WTC11 (cell line): ENCODE data around the gene NR0B2. TPM values are rescaled to one million over a fixed set of nuclear protein-coding genes. Genes with fewer than 3 reads are reported as not detected.
A peak's percentile ranks its signal among the peaks of the same experiment; 100 is the strongest.

Source experiments
- CBFB ChIP-seq: sonication (generic); formaldehyde crosslinking; IDR thresholded peaks from 2 replicates; pipeline ENCODE4 v1.8.1; 2022; ENCODE audit warnings: mild to moderate bottlenecking, low read depth, missing genetic modification reagents
- ETV6 ChIP-seq: sonication (generic); formaldehyde crosslinking; IDR thresholded peaks from 2 replicates; pipeline ENCODE4 v1.8.1; 2022; ENCODE audit warnings: mild to moderate bottlenecking, missing genetic modification reagents
- HMGA2 ChIP-seq: fragments of 250-450 bp; sonication (Bioruptor Pico); IDR thresholded peaks from 2 replicates; pipeline ENCODE4 v1.4.0; 2021; ENCODE audit warnings: mild to moderate bottlenecking, moderate library complexity
- JUN ChIP-seq: sonication (generic); formaldehyde crosslinking; IDR thresholded peaks from 2 replicates; pipeline ENCODE4 v1.8.0; 2023; ENCODE audit warnings: mild to moderate bottlenecking, missing genetic modification reagents
- MYBL2 ChIP-seq: sonication (generic); formaldehyde crosslinking; IDR thresholded peaks from 2 replicates; pipeline ENCODE4 v1.8.1; 2023; ENCODE audit warnings: mild to moderate bottlenecking, moderate library complexity, missing genetic modification reagents
- NR1H2 ChIP-seq: sonication (generic); formaldehyde crosslinking; IDR thresholded peaks from 2 replicates; pipeline ENCODE4 v1.9.0; 2021; ENCODE audit warnings: mild to moderate bottlenecking, moderate library complexity, missing genetic modification reagents
- NR2C2 ChIP-seq: sonication (generic); formaldehyde crosslinking; IDR thresholded peaks from 2 replicates; pipeline ENCODE4 v1.8.0; 2022; ENCODE audit warnings: mild to moderate bottlenecking, missing genetic modification reagents
- NR3C1 ChIP-seq: sonication (generic); formaldehyde crosslinking; conservative IDR thresholded peaks from 2 replicates; pipeline ENCODE4 v1.8.1; 2023; ENCODE audit warnings: low read depth, mild to moderate bottlenecking, missing genetic modification reagents
- SMAD3 ChIP-seq: sonication (generic); formaldehyde crosslinking; IDR thresholded peaks from 2 replicates; pipeline ENCODE4 v1.8.0; 2022; ENCODE audit warnings: missing genetic modification reagents, mild to moderate bottlenecking, borderline replicate concordance
- SMAD4 ChIP-seq: sonication (generic); formaldehyde crosslinking; IDR thresholded peaks from 2 replicates; pipeline ENCODE4 v1.8.0; 2022; ENCODE audit warnings: mild to moderate bottlenecking, missing genetic modification reagents
- SOX15 ChIP-seq: fragments of 250-450 bp; sonication (Bioruptor Pico); IDR thresholded peaks from 2 replicates; pipeline ENCODE4 v1.9.0; 2021; ENCODE audit warnings: mild to moderate bottlenecking
- TP53 ChIP-seq: sonication (generic); formaldehyde crosslinking; IDR thresholded peaks from 2 replicates; pipeline ENCODE4 v1.8.1; 2023; ENCODE audit warnings: mild to moderate bottlenecking, missing genetic modification reagents
- ZNF138 ChIP-seq: sonication (generic); formaldehyde crosslinking; conservative IDR thresholded peaks from 2 replicates; pipeline ENCODE4 v1.8.1; 2022; ENCODE audit warnings: mild to moderate bottlenecking, moderate library complexity, missing genetic modification reagents
- ZNF423 ChIP-seq: fragments of 250-450 bp; sonication (Bioruptor Pico); IDR thresholded peaks from 2 replicates; pipeline ENCODE4 v2.1.2; 2022; ENCODE audit warnings: mild to moderate bottlenecking, moderate library complexity
- ZNF671 ChIP-seq: fragments of 250-450 bp; sonication (Bioruptor Pico); IDR thresholded peaks from 2 replicates; pipeline ENCODE4 v1.8.0; 2021; ENCODE audit warnings: mild to moderate bottlenecking
- total RNA-seq: library from RNA; stranded (reverse); gene quantifications from 3 replicates; pipeline ENCODE4 v1.2.3, GENCODE V29; 2021
- TF ChIP-seq, protein P1 (sequence below): sonication (generic); formaldehyde crosslinking; IDR thresholded peaks from 2 replicates; pipeline ENCODE4 v1.8.0; 2022; ENCODE audit warnings: missing genetic modification reagents
- TF ChIP-seq, protein P2 (sequence below): fragments of 250-450 bp; sonication (Bioruptor Pico); IDR thresholded peaks from 2 replicates; pipeline ENCODE4 v1.9.0; 2021; ENCODE audit warnings: moderate library complexity, mild to moderate bottlenecking, inconsistent platforms, borderline replicate concordance
- TF ChIP-seq, protein P3 (sequence below): sonication (generic); formaldehyde crosslinking; IDR thresholded peaks from 2 replicates; pipeline ENCODE4 v1.8.0; 2022; ENCODE audit warnings: mild to moderate bottlenecking, missing genetic modification reagents
- TF ChIP-seq, protein P4 (sequence below): sonication (generic); formaldehyde crosslinking; IDR thresholded peaks from 2 replicates; pipeline ENCODE4 v1.8.0; 2023; ENCODE audit warnings: missing genetic modification reagents
- TF ChIP-seq, protein P5 (sequence below): fragments of 250-450 bp; sonication (Bioruptor Pico); IDR thresholded peaks from 2 replicates; pipeline ENCODE4 v1.9.0; 2021; ENCODE audit warnings: mild to moderate bottlenecking
- TF ChIP-seq, protein P6 (sequence below): fragments of 200-600 bp; IDR thresholded peaks from 2 replicates; pipeline ENCODE4 v1.8.0; 2022; ENCODE audit warnings: antibody characterized with exemption
- TF ChIP-seq, protein P7 (sequence below): fragments of 250-450 bp; sonication (Bioruptor Pico); conservative IDR thresholded peaks from 2 replicates; pipeline ENCODE4 v1.9.0; 2021; ENCODE audit warnings: mild to moderate bottlenecking
- TF ChIP-seq, protein P8 (sequence below): sonication (generic); formaldehyde crosslinking; IDR thresholded peaks from 2 replicates; pipeline ENCODE4 v1.8.0; 2023; ENCODE audit warnings: missing genetic modification reagents, mild to moderate bottlenecking, borderline replicate concordance

NR0B2 gene
- total RNA-seq, 1 experiment from 2014 or later: not detected

DNA sequence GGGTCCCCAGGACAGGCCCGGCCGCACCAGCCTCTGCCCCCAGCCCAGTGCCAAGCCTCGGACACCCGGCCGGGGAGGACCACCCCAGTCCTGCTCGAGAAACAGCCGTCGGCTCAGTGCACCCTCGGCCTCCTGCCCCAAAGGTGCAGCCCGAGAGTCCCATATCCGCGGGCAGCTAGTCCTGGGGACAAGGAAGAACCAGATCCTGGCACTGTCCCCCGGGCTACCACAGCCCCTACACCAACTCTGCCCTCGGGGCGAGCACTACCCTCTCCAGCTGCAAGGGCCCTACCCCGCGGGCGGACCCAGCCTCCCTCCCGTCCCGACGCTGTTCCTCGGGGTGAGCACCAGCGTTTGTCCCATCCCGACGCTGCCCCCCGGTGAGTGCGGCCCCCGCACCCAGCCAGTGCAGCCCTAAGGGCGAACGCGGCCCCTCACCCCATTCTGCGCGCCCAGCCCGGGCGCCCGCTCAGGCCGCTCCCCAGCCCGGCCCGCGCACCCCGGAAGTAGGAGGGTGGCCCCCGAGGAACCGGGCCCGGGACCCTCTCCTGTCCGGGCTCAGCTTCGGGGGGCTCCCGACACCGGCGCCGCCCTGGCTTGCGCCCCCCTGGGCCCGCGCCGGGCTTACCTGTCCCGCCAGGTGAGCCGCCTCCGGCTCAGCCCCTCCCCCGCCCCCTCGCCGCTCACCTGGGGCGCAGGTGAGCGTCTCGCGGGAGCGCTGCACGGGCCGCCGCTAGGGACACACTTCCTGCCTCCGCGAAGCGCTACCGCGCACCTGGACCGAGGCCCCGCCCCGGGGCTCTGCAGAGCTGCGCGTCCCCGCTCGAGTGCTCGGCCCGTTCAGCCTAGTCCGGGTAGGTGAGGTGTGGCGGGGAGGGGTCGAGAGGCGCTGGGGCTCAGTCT is 46.2 kb upstream of the NR0B2 start, which contains the start of gene KDF1 (continued):
- TF ChIP-seq, protein P1, sequence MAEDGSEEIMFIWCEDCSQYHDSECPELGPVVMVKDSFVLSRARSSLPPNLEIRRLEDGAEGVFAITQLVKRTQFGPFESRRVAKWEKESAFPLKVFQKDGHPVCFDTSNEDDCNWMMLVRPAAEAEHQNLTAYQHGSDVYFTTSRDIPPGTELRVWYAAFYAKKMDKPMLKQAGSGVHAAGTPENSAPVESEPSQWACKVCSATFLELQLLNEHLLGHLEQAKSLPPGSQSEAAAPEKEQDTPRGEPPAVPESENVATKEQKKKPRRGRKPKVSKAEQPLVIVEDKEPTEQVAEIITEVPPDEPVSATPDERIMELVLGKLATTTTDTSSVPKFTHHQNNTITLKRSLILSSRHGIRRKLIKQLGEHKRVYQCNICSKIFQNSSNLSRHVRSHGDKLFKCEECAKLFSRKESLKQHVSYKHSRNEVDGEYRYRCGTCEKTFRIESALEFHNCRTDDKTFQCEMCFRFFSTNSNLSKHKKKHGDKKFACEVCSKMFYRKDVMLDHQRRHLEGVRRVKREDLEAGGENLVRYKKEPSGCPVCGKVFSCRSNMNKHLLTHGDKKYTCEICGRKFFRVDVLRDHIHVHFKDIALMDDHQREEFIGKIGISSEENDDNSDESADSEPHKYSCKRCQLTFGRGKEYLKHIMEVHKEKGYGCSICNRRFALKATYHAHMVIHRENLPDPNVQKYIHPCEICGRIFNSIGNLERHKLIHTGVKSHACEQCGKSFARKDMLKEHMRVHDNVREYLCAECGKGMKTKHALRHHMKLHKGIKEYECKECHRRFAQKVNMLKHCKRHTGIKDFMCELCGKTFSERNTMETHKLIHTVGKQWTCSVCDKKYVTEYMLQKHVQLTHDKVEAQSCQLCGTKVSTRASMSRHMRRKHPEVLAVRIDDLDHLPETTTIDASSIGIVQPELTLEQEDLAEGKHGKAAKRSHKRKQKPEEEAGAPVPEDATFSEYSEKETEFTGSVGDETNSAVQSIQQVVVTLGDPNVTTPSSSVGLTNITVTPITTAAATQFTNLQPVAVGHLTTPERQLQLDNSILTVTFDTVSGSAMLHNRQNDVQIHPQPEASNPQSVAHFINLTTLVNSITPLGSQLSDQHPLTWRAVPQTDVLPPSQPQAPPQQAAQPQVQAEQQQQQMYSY (CRISPR knock-in tag): no peak
- TF ChIP-seq HMGA2 (CRISPR knock-in tag) (no peak), JUN (CRISPR knock-in tag) (no peak), SMAD3 (CRISPR knock-in tag) (0 out of 2 replicates have a peak, but pooled peaks have one; percentile 73), ZNF423 (CRISPR knock-in tag) (peak; percentile 90), MYBL2 (CRISPR knock-in tag) (no peak), SMAD4 (no peak), TP53 (no peak; the same call in 1 of the 2 replicates), SOX15 (CRISPR knock-in tag) (no peak), ZNF138 (CRISPR knock-in tag) (no peak; the same call in 1 of the 2 replicates), CBFB (peak; percentile 95), ETV6 (CRISPR knock-in tag) (peak; percentile 54; the same call in 1 of the 2 replicates), ZNF671 (no peak), NR1H2 (no peak), NR3C1 (CRISPR knock-in tag) (no peak), NR2C2 (CRISPR knock-in tag) (no peak)
- TF ChIP-seq, protein P2, sequence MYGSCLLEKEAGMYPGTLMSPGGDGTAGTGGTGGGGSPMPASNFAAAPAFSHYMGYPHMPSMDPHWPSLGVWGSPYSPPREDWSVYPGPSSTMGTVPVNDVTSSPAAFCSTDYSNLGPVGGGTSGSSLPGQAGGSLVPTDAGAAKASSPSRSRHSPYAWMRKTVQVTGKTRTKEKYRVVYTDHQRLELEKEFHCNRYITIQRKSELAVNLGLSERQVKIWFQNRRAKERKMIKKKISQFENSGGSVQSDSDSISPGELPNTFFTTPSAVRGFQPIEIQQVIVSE: no peak
- TF ChIP-seq, protein P3, sequence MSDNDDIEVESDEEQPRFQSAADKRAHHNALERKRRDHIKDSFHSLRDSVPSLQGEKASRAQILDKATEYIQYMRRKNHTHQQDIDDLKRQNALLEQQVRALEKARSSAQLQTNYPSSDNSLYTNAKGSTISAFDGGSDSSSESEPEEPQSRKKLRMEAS: peak; percentile 66; the same call in 1 of the 2 replicates
- TF ChIP-seq, protein P4, sequence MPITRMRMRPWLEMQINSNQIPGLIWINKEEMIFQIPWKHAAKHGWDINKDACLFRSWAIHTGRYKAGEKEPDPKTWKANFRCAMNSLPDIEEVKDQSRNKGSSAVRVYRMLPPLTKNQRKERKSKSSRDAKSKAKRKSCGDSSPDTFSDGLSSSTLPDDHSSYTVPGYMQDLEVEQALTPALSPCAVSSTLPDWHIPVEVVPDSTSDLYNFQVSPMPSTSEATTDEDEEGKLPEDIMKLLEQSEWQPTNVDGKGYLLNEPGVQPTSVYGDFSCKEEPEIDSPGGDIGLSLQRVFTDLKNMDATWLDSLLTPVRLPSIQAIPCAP (CRISPR knock-in tag): peak; percentile 27; the same call in 1 of the 2 replicates
- TF ChIP-seq, protein P5, sequence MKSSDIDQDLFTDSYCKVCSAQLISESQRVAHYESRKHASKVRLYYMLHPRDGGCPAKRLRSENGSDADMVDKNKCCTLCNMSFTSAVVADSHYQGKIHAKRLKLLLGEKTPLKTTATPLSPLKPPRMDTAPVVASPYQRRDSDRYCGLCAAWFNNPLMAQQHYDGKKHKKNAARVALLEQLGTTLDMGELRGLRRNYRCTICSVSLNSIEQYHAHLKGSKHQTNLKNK (CRISPR knock-in tag): 0 out of 2 replicates have a peak, but pooled peaks have one; percentile 5
- TF ChIP-seq, protein P6, sequence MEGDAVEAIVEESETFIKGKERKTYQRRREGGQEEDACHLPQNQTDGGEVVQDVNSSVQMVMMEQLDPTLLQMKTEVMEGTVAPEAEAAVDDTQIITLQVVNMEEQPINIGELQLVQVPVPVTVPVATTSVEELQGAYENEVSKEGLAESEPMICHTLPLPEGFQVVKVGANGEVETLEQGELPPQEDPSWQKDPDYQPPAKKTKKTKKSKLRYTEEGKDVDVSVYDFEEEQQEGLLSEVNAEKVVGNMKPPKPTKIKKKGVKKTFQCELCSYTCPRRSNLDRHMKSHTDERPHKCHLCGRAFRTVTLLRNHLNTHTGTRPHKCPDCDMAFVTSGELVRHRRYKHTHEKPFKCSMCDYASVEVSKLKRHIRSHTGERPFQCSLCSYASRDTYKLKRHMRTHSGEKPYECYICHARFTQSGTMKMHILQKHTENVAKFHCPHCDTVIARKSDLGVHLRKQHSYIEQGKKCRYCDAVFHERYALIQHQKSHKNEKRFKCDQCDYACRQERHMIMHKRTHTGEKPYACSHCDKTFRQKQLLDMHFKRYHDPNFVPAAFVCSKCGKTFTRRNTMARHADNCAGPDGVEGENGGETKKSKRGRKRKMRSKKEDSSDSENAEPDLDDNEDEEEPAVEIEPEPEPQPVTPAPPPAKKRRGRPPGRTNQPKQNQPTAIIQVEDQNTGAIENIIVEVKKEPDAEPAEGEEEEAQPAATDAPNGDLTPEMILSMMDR: no peak; the same call in 1 of the 2 replicates
- TF ChIP-seq, protein P7, sequence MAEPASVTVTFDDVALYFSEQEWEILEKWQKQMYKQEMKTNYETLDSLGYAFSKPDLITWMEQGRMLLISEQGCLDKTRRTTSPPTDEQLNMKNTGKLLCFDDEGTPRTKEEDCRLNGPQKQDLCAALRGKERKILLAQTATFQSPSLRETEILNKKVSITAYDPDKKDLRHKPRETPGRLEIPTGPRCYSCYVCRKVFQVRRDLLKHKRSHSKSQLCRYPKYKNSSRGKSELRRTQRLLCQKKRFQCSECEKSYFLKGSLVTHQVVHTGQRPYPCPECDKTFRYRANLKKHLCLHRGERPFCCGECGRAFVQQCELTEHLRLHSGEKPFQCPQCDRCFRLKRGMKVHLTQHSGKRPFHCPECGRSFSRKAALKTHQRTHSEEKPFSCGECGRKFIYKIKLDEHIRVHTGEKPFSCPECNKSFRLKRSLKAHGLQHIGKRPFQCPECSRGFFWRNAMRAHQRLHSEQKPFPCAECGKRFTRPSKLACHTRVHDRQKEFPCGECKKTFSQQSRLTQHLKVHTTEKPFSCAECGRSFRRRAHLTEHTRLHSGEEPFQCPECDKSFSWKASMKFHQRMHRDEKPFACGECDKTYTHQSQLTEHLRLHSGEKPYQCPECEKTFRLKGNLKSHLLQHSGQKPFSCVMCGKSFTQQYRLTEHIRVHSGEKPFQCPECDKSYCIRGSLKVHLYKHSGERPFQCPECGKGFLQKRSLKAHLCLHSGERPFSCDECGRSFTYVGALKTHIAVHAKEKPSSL (CRISPR knock-in tag): no peak
- TF ChIP-seq, protein P8, sequence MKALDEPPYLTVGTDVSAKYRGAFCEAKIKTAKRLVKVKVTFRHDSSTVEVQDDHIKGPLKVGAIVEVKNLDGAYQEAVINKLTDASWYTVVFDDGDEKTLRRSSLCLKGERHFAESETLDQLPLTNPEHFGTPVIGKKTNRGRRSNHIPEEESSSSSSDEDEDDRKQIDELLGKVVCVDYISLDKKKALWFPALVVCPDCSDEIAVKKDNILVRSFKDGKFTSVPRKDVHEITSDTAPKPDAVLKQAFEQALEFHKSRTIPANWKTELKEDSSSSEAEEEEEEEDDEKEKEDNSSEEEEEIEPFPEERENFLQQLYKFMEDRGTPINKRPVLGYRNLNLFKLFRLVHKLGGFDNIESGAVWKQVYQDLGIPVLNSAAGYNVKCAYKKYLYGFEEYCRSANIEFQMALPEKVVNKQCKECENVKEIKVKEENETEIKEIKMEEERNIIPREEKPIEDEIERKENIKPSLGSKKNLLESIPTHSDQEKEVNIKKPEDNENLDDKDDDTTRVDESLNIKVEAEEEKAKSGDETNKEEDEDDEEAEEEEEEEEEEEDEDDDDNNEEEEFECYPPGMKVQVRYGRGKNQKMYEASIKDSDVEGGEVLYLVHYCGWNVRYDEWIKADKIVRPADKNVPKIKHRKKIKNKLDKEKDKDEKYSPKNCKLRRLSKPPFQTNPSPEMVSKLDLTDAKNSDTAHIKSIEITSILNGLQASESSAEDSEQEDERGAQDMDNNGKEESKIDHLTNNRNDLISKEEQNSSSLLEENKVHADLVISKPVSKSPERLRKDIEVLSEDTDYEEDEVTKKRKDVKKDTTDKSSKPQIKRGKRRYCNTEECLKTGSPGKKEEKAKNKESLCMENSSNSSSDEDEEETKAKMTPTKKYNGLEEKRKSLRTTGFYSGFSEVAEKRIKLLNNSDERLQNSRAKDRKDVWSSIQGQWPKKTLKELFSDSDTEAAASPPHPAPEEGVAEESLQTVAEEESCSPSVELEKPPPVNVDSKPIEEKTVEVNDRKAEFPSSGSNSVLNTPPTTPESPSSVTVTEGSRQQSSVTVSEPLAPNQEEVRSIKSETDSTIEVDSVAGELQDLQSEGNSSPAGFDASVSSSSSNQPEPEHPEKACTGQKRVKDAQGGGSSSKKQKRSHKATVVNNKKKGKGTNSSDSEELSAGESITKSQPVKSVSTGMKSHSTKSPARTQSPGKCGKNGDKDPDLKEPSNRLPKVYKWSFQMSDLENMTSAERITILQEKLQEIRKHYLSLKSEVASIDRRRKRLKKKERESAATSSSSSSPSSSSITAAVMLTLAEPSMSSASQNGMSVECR (CRISPR knock-in tag): 0 out of 2 replicates have a peak, but pooled peaks have one; percentile 29
